ENCODE data around the gene CDK8.

The CDK8 gene

GRCh38 chr13:26343816-26344215 is 89.9 kb downstream of the CDK8 start:
- no peak overlapping the region for H3K4me3 ChIP-seq (ENCODE audit: low read depth, low read length)
- DNase-seq (ENCODE audit: low read depth), result no peak
- TF ChIP-seq CTCF (IDR thresholded peaks at IDR 0.05; ENCODE audit: insufficient read depth, low read depth, low read length, missing control alignments), result no peak

GRCh38 chr13:26344980-26345379 is 91.1 kb downstream of the CDK8 start:
- no peak for DNase-seq (ENCODE audit: low read depth)
- no peak overlapping the region for H3K4me3 ChIP-seq (ENCODE audit: low read depth, low read length)
- TF ChIP-seq CTCF (IDR thresholded peaks at IDR 0.05; ENCODE audit: insufficient read depth, low read depth, low read length, missing control alignments), result no peak

GRCh38 chr13:26348966-26349365 is 95.0 kb downstream of the CDK8 start:
- H3K4me3 ChIP-seq (ENCODE audit: low read depth, low read length), result no peak overlapping the region
- TF ChIP-seq CTCF (IDR thresholded peaks at IDR 0.05; ENCODE audit: insufficient read depth, low read depth, low read length, missing control alignments), result no peak
- DNase-seq (ENCODE audit: low read depth), result no peak

- no peak overlapping the region for H3K4me3 ChIP-seq (ENCODE audit: low read depth, low read length)
- no peak for DNase-seq (ENCODE audit: low read depth)
- no peak for TF ChIP-seq CTCF (IDR thresholded peaks at IDR 0.05; ENCODE audit: insufficient read depth, low read depth, low read length, missing control alignments)
Observed at GRCh38 chr13:26362261-26362660, 108.3 kb downstream of the CDK8 start.

- H3K4me3 ChIP-seq (ENCODE audit: low read depth, low read length), result no peak overlapping the region
- no peak for TF ChIP-seq CTCF (IDR thresholded peaks at IDR 0.05; ENCODE audit: insufficient read depth, low read depth, low read length, missing control alignments)
- DNase-seq (ENCODE audit: low read depth), result no peak
Observed at GRCh38 chr13:26370553-26370952, 116.6 kb downstream of the CDK8 start.

GRCh38 chr13:26372747-26373146 is 118.8 kb downstream of the CDK8 start:
- no peak for TF ChIP-seq CTCF (IDR thresholded peaks at IDR 0.05; ENCODE audit: insufficient read depth, low read depth, low read length, missing control alignments)
- no peak overlapping the region for H3K4me3 ChIP-seq (ENCODE audit: low read depth, low read length)
- no peak for DNase-seq (ENCODE audit: low read depth)

- no peak for DNase-seq (ENCODE audit: low read depth)
- TF ChIP-seq CTCF (IDR thresholded peaks at IDR 0.05; ENCODE audit: insufficient read depth, low read depth, low read length, missing control alignments), result no peak
- no peak overlapping the region for H3K4me3 ChIP-seq (ENCODE audit: low read depth, low read length)
Observed at GRCh38 chr13:26376430-26376829, 122.5 kb downstream of the CDK8 start.

Measured in GM12865 (cell line).